ENCODE data around the gene RRP9.

GRCh38 chr3:51942603-51943450 is 1.1 kb upstream of the RRP9 start:
- TF ChIP-seq, protein P1, sequence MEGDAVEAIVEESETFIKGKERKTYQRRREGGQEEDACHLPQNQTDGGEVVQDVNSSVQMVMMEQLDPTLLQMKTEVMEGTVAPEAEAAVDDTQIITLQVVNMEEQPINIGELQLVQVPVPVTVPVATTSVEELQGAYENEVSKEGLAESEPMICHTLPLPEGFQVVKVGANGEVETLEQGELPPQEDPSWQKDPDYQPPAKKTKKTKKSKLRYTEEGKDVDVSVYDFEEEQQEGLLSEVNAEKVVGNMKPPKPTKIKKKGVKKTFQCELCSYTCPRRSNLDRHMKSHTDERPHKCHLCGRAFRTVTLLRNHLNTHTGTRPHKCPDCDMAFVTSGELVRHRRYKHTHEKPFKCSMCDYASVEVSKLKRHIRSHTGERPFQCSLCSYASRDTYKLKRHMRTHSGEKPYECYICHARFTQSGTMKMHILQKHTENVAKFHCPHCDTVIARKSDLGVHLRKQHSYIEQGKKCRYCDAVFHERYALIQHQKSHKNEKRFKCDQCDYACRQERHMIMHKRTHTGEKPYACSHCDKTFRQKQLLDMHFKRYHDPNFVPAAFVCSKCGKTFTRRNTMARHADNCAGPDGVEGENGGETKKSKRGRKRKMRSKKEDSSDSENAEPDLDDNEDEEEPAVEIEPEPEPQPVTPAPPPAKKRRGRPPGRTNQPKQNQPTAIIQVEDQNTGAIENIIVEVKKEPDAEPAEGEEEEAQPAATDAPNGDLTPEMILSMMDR (conservative IDR thresholded peaks at IDR 0.05 in 1 of 2, IDR thresholded peaks at IDR 0.05 in 1 of 2; ENCODE audit: extremely low read depth in 1 of 2, insufficient read depth in 1 of 2, low read depth in 1 of 2, low read length in 2 of 2): no peak
- TF ChIP-seq EZH2 (IDR thresholded peaks at IDR 0.05; ENCODE audit: borderline replicate concordance, low read length): no peak
